NCI-H187 (cell line): Measurements from ENCODE around the gene DHRSX.
"Not testable (repeated sequence)": the region's sequence is repeated elsewhere in the genome, so short reads cannot be mapped to it uniquely, and the experiment has no call there.

Experiments used
- DNase-seq, 2 experiments: peaks; one replicate each; lab custom pipeline; 2025; lab: John Stamatoyannopoulos, UW

The DHRSX gene

GRCh38 chrX:2474963-2475726 is 25.6 kb downstream of the DHRSX start:
- no peak for DNase-seq

GRCh38 chrX:2474280-2474962 is 26.4 kb downstream of the DHRSX start:
- DNase-seq: no peak

GRCh38 chrX:2473064-2473463 is 27.7 kb downstream of the DHRSX start:
- DNase-seq: not testable (repeated sequence)

GRCh38 chrX:2471641-2472040 is 29.1 kb downstream of the DHRSX start:
- DNase-seq: no peak

- not testable (repeated sequence) for DNase-seq
Measured at GRCh38 chrX:2471126-2471525, 29.6 kb downstream of the DHRSX start.

- DNase-seq: not testable (repeated sequence)
Measured at GRCh38 chrX:2469852-2470251, 30.9 kb downstream of the DHRSX start.

GRCh38 chrX:2469196-2469685 is 31.5 kb downstream of the DHRSX start:
- DNase-seq: no peak

GRCh38 chrX:2468261-2469195 is 32.2 kb downstream of the DHRSX start:
- DNase-seq: no peak

- no peak for DNase-seq
Measured at GRCh38 chrX:2466876-2467656, 33.7 kb downstream of the DHRSX start.

GRCh38 chrX:2464677-2465166 is 36.1 kb downstream of the DHRSX start:
- DNase-seq: no peak

- no peak for DNase-seq
Measured at GRCh38 chrX:2463973-2464676, 36.7 kb downstream of the DHRSX start.

GRCh38 chrX:2463481-2463880 is 37.3 kb downstream of the DHRSX start:
- DNase-seq: not testable (repeated sequence)

GRCh38 chrX:2462780-2463179 is 38.0 kb downstream of the DHRSX start:
- no peak for DNase-seq

GRCh38 chrX:2462074-2462473 is 38.7 kb downstream of the DHRSX start:
- no peak for DNase-seq

- DNase-seq: no peak
Measured at GRCh38 chrX:2461711-2462016, 39.1 kb downstream of the DHRSX start.

- not testable (repeated sequence) for DNase-seq
Measured at GRCh38 chrX:2460821-2461710, 39.7 kb downstream of the DHRSX start.

GRCh38 chrX:2460048-2460447 is 40.7 kb downstream of the DHRSX start:
- not testable (repeated sequence) for DNase-seq

- no peak for DNase-seq
Measured at GRCh38 chrX:2458309-2458708, 42.5 kb downstream of the DHRSX start.

- no peak for DNase-seq
Measured at GRCh38 chrX:2457289-2458133, 43.3 kb downstream of the DHRSX start.
